ENCODE measurements around the gene AKT2.
A peak's percentile ranks its signal among the peaks of the same experiment; 100 is the strongest.

The AKT2 gene

DNA sequence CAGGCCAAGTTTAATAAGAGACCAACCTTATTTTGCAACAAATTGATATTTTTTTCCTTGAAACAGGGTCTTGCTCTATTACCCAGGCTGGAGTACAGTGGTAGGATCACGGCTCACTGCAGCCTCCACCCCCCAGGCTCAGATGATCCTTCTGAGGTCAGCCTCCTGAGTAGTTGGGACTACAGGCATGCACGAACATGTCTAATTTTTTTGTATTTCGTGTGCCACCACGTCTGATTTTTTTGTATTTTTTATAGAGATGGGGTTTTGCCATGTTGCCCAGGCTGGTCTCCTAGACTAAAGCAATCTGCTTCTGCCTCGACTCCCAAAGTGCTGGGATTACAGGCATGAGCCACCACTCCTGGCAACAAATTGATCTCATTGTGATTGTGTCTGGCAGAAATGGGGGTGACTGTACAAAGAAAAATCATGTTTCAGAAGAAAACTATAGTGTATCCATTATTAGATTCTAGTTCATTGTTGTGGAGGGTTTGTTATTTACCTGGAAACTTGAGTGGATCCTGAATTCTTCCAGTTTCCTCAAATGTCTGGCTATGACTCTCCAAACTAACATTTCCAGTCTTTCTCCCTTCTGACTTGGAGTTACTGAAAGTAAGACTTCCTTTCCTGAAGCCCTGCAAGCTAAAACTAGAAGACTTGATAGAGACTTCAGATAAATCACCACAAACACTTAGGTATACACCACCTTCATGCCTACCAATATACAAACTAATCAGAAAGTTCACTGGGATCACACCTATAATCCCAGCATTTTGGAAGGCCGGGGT is 17.3 kb upstream of the AKT2 start:
- TF ChIP-seq, protein P1, sequence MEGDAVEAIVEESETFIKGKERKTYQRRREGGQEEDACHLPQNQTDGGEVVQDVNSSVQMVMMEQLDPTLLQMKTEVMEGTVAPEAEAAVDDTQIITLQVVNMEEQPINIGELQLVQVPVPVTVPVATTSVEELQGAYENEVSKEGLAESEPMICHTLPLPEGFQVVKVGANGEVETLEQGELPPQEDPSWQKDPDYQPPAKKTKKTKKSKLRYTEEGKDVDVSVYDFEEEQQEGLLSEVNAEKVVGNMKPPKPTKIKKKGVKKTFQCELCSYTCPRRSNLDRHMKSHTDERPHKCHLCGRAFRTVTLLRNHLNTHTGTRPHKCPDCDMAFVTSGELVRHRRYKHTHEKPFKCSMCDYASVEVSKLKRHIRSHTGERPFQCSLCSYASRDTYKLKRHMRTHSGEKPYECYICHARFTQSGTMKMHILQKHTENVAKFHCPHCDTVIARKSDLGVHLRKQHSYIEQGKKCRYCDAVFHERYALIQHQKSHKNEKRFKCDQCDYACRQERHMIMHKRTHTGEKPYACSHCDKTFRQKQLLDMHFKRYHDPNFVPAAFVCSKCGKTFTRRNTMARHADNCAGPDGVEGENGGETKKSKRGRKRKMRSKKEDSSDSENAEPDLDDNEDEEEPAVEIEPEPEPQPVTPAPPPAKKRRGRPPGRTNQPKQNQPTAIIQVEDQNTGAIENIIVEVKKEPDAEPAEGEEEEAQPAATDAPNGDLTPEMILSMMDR (IDR thresholded peaks at IDR 0.05; ENCODE audit: insufficient read depth, low read depth, low read length, missing control alignments), result no peak
- H3K4me3 ChIP-seq (ENCODE audit: low read length), result no peak overlapping the region
- peak; percentile 85 for DNase-seq (ENCODE audit: low read depth)

DNA sequence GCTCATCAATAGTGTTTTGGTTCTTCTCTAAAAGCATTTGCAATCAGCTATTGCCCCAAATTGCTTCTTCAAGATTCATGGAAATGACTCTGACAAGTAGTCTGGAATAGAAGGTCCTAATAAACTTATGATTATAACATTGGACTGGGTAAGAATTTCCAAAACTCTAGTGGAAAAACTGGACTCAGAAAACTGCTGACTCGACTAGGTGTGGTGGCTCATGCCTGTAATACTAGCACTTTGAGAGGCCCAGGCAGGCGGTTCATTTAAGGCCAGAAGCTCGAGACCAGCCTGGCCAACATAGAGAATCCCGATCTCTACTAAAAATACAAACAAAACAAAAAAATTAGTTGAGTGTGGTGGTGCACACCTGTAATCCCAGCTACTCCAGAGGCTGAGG is 15.5 kb upstream of the AKT2 start:
- TF ChIP-seq, protein P1 (IDR thresholded peaks at IDR 0.05; ENCODE audit: insufficient read depth, low read depth, low read length, missing control alignments), result no peak
- no peak for DNase-seq (ENCODE audit: low read depth)
- no peak overlapping the region for H3K4me3 ChIP-seq (ENCODE audit: low read length)

- DNase-seq (ENCODE audit: low read depth), result no peak
- H3K4me3 ChIP-seq (ENCODE audit: low read length), result no peak overlapping the region
- TF ChIP-seq, protein P1 (IDR thresholded peaks at IDR 0.05; ENCODE audit: insufficient read depth, low read depth, low read length, missing control alignments), result no peak
Measured at GRCh38 chr19:40298026-40298425, 12.9 kb upstream of the AKT2 start.

DNA sequence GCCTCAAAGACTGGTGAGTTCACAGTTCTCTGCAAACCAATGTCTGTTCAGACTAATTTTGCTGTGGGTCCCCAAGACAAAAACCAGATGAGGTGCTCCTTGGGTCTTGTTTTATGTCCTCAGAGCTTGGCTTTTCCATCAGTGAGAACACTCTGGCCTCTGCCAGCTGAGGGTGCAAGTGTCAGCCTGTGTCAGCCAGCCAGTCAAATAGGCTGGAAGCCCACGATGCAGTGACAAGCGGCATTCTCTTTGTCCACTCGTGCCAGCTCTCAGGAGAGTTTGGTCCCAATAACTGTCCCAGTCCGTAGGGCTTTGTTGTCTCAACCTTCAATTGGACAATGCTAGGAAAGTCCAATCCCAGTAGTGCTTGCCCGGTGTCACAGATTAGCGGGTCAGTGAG is 9.4 kb upstream of the AKT2 start:
- no peak for DNase-seq (ENCODE audit: low read depth)
- no peak overlapping the region for H3K4me3 ChIP-seq (ENCODE audit: low read length)
- TF ChIP-seq, protein P1 (IDR thresholded peaks at IDR 0.05; ENCODE audit: insufficient read depth, low read depth, low read length, missing control alignments), result no peak

- H3K4me3 ChIP-seq (ENCODE audit: low read length), result no peak overlapping the region
- TF ChIP-seq, protein P1 (IDR thresholded peaks at IDR 0.05; ENCODE audit: insufficient read depth, low read depth, low read length, missing control alignments), result no peak
- DNase-seq (ENCODE audit: low read depth), result no peak
Measured at GRCh38 chr19:40286971-40287421, 1.9 kb upstream of the AKT2 start.

GRCh38 chr19:40286235-40286970 is 1.3 kb upstream of the AKT2 start:
- TF ChIP-seq, protein P1 (IDR thresholded peaks at IDR 0.05; ENCODE audit: insufficient read depth, low read depth, low read length, missing control alignments), result no peak
- no peak for DNase-seq (ENCODE audit: low read depth)
- H3K4me3 ChIP-seq (ENCODE audit: low read length), result no peak overlapping the region
